HCT116 (cell line): ENCODE data around the gene NBAS. TPM values are rescaled to one million over a fixed set of nuclear protein-coding genes. Genes with fewer than 3 reads are reported as not detected.

Source experiments
- ATAC-seq: fragments of 200-7000 bp; cut with Tn5 transposase; 2 replicates; pipeline ENCODE4 v1.9.1; 2020; ENCODE audit warnings: mild to moderate bottlenecking, moderate library complexity
- BruUV-seq: library from RNA; stranded (reverse); fragments of 400-500 nt; replicated peaks from 2 replicates; lab custom pipeline; 2021; lab: Mats Ljungman, UMichigan
- CTCF ChIA-PET: fragments of 300-600 bp; sonication (Branson Sonifier 250); formaldehyde crosslinking; loops from one replicate; lab custom pipeline; 2021; ENCODE audit warnings: antibody characterized with exemption; lab: Charles Lee
- POLR2A ChIA-PET: fragments of 300-600, 350-600 bp; sonication (Branson Sonifier 250); formaldehyde crosslinking; loops from one replicate; lab custom pipeline; 2021; ENCODE audit warnings: antibody characterized with exemption; lab: Charles Lee
- RAD21 ChIA-PET, 2 experiments: fragments of 300-600 bp; sonication (Branson Sonifier 250); formaldehyde crosslinking; loops; one replicate each; lab custom pipeline; 2023; ENCODE audit warnings: low total read pairs in 2 of 2; ENCODE audit not compliant: uncharacterized antibody in 2 of 2, unreplicated experiment in 2 of 2, low non-redundant PET in 1 of 2; lab: Charles Lee
- DNase-seq: peaks from one replicate; pipeline ENCODE4 v3.0.0-alpha.2; 2010; ENCODE audit warnings: low read depth, low spot score
- H2AFZ ChIP-seq: fragments of 200-600 bp; shearing (Covaris generic), sonication (generic); 2 replicates; pipeline ENCODE4 v1.6.1; 2017; ENCODE audit warnings: low read depth, mixed run types, mixed read lengths, antibody characterized with exemption, low read length; ENCODE audit not compliant: poor library complexity, severe bottlenecking
- H3K27ac ChIP-seq: 2 replicates; pipeline ENCODE4 v1.5.1; 2012; ENCODE audit warnings: low read depth, low read length
- H3K27me3 ChIP-seq: fragments of 200-600 bp; sonication (generic); 2 replicates; pipeline ENCODE4 v1.6.1; 2016; ENCODE audit warnings: mixed run types, low read length, mixed read lengths; ENCODE audit not compliant: insufficient read depth
- H3K36me3 ChIP-seq, 2 experiments: fragments of 200-500 bp in 1 of 2; fragments of 200-600 bp in 1 of 2; sonication (Bioruptor generic) in 1 of 2; sonication (generic) in 1 of 2; 2 replicates each; pipeline versions ENCODE4 v1.5.1 to v1.6.1; 2014 to 2016; ENCODE audit warnings: low read length in 2 of 2, inconsistent platforms in 1 of 2, mixed read lengths in 1 of 2, mixed run types in 1 of 2; ENCODE audit not compliant: insufficient read depth in 2 of 2, control insufficient read depth in 1 of 2
- H3K4me1 ChIP-seq, 2 experiments: fragments of 200-600 bp in 1 of 2; sonication (generic) in 1 of 2; 2 replicates each; pipeline versions ENCODE4 v1.5.1 to v1.6.1; 2012 to 2017; ENCODE audit warnings: low read length in 2 of 2, inconsistent platforms in 1 of 2, mild to moderate bottlenecking in 1 of 2, mixed read lengths in 1 of 2, mixed run types in 1 of 2, moderate library complexity in 1 of 2; ENCODE audit not compliant: insufficient read depth in 2 of 2, control insufficient read depth in 1 of 2
- H3K4me2 ChIP-seq: fragments of 200-600 bp; sonication (generic); 2 replicates; pipeline ENCODE4 v1.6.1; 2017; ENCODE audit warnings: mixed run types, low read length, mixed read lengths
- H3K4me3 ChIP-seq, 2 experiments: fragments of 200-600 bp in 1 of 2; sonication (generic) in 1 of 2; replicated peaks in 1 of 2; 2 replicates each; pipeline ENCODE4 v1.5.1; 2011 to 2016; ENCODE audit warnings: low read length in 2 of 2, control low read depth in 1 of 2, low read depth in 1 of 2, mild to moderate bottlenecking in 1 of 2, mixed read lengths in 1 of 2, mixed run types in 1 of 2
- H3K79me2 ChIP-seq: fragments of 200-600 bp; sonication (generic); 2 replicates; pipeline ENCODE4 v1.6.1; 2017; ENCODE audit warnings: mild to moderate bottlenecking, mixed run types, low read length, moderate library complexity, mixed read lengths; ENCODE audit not compliant: insufficient read depth
- H3K9ac ChIP-seq: fragments of 200-600 bp; sonication (generic); 2 replicates; pipeline ENCODE4 v1.6.1; 2016; ENCODE audit warnings: low read length, mixed read lengths
- H3K9me2 ChIP-seq: fragments of 200-600 bp; sonication (generic), shearing (Covaris generic); 2 replicates; pipeline ENCODE4 v1.6.1; 2017; ENCODE audit warnings: mixed run types, mild to moderate bottlenecking, moderate library complexity; ENCODE audit not compliant: insufficient read depth
- H3K9me3 ChIP-seq, 2 experiments: fragments of 200-500 bp in 1 of 2; fragments of 200-600 bp in 1 of 2; sonication (Bioruptor generic) in 1 of 2; sonication (generic) in 1 of 2; 2 replicates each; pipeline ENCODE4 v1.6.1; 2014 to 2017; ENCODE audit warnings: low read length in 2 of 2, mixed read lengths in 2 of 2, inconsistent platforms in 1 of 2, low read depth in 1 of 2, mild to moderate bottlenecking in 1 of 2, mixed run types in 1 of 2, moderate library complexity in 1 of 2; ENCODE audit not compliant: control insufficient read depth in 1 of 2, insufficient read depth in 1 of 2
- H4K20me1 ChIP-seq: fragments of 200-600 bp; sonication (generic), shearing (Covaris generic); 2 replicates; pipeline ENCODE4 v1.6.1; 2017; ENCODE audit warnings: mixed run types, mild to moderate bottlenecking, moderate library complexity; ENCODE audit not compliant: insufficient read depth
- CBX3 ChIP-seq: IDR thresholded peaks from 2 replicates; pipeline ENCODE4 v1.6.1; 2012; ENCODE audit warnings: low read depth
- CEBPB ChIP-seq: IDR thresholded peaks from 2 replicates; pipeline ENCODE4 v1.6.1; 2012; ENCODE audit warnings: low read depth
- EGR1 ChIP-seq: IDR thresholded peaks from 2 replicates; pipeline ENCODE4 v1.6.1; 2012; ENCODE audit warnings: low read depth
- ELF1 ChIP-seq: IDR thresholded peaks from 2 replicates; pipeline ENCODE4 v1.6.1; 2012; ENCODE audit warnings: low read depth, borderline replicate concordance
- EZH2phosphoT487 ChIP-seq: fragments of 200-600 bp; IDR thresholded peaks from 2 replicates; pipeline ENCODE4 v1.6.1; 2018; ENCODE audit warnings: antibody characterized with exemption, borderline replicate concordance
- FOSL1 ChIP-seq: IDR thresholded peaks from 2 replicates; pipeline ENCODE4 v1.6.1; 2012; ENCODE audit warnings: low read depth
- POLR2A ChIP-seq: IDR thresholded peaks from 2 replicates; pipeline ENCODE4 v1.7.0; 2011; ENCODE audit warnings: borderline replicate concordance; ENCODE audit not compliant: insufficient read depth, insufficient read length; ENCODE audit errors: extremely low read depth
- RAD21 ChIP-seq: IDR thresholded peaks from 2 replicates; pipeline ENCODE4 v1.6.1; 2012; ENCODE audit warnings: low read depth, mild to moderate bottlenecking
- SIN3A ChIP-seq: IDR thresholded peaks from 2 replicates; pipeline ENCODE4 v1.6.1; 2012; ENCODE audit warnings: low read depth
- SRF ChIP-seq: IDR thresholded peaks from 2 replicates; pipeline ENCODE4 v1.6.1; 2012; ENCODE audit warnings: low read depth
- TCF7L2 ChIP-seq: IDR thresholded peaks from 2 replicates; pipeline ENCODE4 v1.7.0; 2011; ENCODE audit warnings: borderline replicate concordance, inconsistent platforms; ENCODE audit not compliant: insufficient read depth, insufficient read length; ENCODE audit errors: extremely low read depth
- YY1 ChIP-seq: IDR thresholded peaks from 2 replicates; pipeline ENCODE4 v1.6.1; 2011; ENCODE audit warnings: low read length, low read depth, moderate library complexity, mild to moderate bottlenecking; ENCODE audit not compliant: insufficient replicate concordance; ENCODE audit errors: extremely low read depth
- ZFX ChIP-seq: fragments of 450-650 bp; IDR thresholded peaks from 2 replicates; pipeline ENCODE4 v1.6.1; 2017
- ZNF274 ChIP-seq: fragments of 200-500 bp; sonication (Bioruptor generic); IDR thresholded peaks from 2 replicates; pipeline ENCODE4 v1.6.1; 2014; ENCODE audit warnings: mild to moderate bottlenecking, low read depth, low read length, inconsistent platforms
- intact Hi-C: fragments of 100-400 bp; cut with micrococcal nuclease; formaldehyde crosslinking; loops from 2 replicates; pipeline ENCODE4 v1.10.0; 2022
- total RNA-seq: library from RNA; stranded (reverse); gene quantifications from one replicate; pipeline ENCODE4 v1.2.1, GENCODE V29; 2021; ENCODE audit not compliant: unreplicated experiment
- TF ChIP-seq, protein P1 (sequence below), 3 experiments: fragments of 200-600 bp in 1 of 3; sonication (generic) in 1 of 3; IDR thresholded peaks in 2 of 3; conservative IDR thresholded peaks in 1 of 3; 2 replicates each; pipeline ENCODE4 v1.5.1; 2012 to 2017; ENCODE audit warnings: low read depth in 2 of 3, low read length in 2 of 3, antibody characterized with exemption in 1 of 3, borderline replicate concordance in 1 of 3, control low read depth in 1 of 3, mild to moderate bottlenecking in 1 of 3, mixed read lengths in 1 of 3, mixed run types in 1 of 3, moderate library complexity in 1 of 3; ENCODE audit not compliant: insufficient read depth in 1 of 3
- TF ChIP-seq, protein P2 (sequence below): IDR thresholded peaks from 2 replicates; pipeline ENCODE4 v1.6.1; 2012
- TF ChIP-seq, protein P3 (sequence below): IDR thresholded peaks from 2 replicates; pipeline ENCODE4 v1.6.1; 2012; ENCODE audit warnings: low read depth

Gene NBAS
- total RNA-seq, 1 experiment from 2014 or later = 32.8 TPM

DNA sequence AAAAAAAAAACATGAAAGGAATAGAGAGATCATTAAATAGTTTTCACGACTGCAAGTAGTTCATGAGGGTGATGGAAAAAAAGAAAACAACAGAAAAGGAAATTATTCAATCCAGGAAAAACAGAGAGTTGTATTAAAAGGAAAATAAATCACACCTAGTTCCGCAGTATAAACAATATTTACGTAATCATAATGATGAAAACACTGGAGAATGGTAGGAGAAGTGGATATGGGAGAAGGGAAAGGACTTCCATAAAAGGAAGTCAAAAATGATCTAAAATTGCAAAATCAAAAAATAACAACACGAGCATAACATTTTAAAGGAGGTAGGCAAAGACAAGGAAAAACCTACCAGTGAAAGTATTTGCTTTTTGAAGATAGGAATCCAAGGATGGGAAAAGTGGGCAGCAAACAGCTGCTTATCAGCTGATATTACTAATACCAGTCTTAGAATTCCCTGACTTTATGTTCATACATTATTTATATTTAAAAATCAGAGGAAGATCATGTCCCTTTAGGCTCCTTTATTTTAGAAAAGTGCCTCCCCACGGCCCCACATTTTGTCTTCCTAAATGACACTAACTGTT is 160.8 kb downstream of the NBAS start:
- no peak overlapping the region for H3K9ac ChIP-seq
- ATAC-seq (no peak), DNase-seq (no peak)
- no peaks in the 10 kb centered on the region for H3K27me3 ChIP-seq
- no peaks in the 10 kb centered on the region for H3K9me3 ChIP-seq
- RAD21 ChIA-PET = no interaction called here
- no peak overlapping the region for H2AFZ ChIP-seq
- CTCF ChIA-PET = no interaction called here
- BruUV-seq = no TSS peak
- H3K4me2 ChIP-seq = no peak overlapping the region
- no peak for TF ChIP-seq EZH2phosphoT487
- no peak for TF ChIP-seq RAD21
- no peak for TF ChIP-seq ELF1
- TF ChIP-seq YY1 = no peak
- H3K9me2 ChIP-seq = no peaks in the 10 kb centered on the region
- H3K4me3 ChIP-seq = no peak overlapping the region
- H3K36me3 ChIP-seq = no peaks in the 10 kb centered on the region
- POLR2A ChIA-PET = no interaction called here
- H4K20me1 ChIP-seq = no peaks in the 10 kb centered on the region
- intact Hi-C loops = no loop called here
- no peak overlapping the region for H3K27ac ChIP-seq
- no peaks in the 10 kb centered on the region for H3K4me1 ChIP-seq
- H3K79me2 ChIP-seq = no peaks in the 10 kb centered on the region

DNA sequence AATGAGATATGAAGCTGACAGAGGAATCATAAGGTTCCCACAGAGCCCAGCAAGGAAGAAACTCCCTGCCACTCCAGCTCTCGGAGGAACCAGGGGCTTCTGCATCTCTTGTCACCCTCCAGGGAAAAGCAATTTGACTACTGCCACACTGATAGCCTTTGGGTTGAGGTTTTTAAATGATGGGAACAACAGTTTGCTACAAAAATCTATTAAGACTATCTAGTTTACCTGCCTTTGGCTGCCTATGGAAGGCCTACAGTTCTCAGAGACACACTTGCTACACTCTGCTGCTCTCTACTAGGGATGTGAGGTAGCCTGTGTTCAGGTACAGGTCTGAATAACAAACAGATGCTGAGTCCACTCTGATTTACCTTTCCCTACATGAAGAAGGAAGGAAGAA is 161.9 kb downstream of the NBAS start:
- POLR2A ChIA-PET = no interaction called here
- RAD21 ChIA-PET = no interaction called here
- BruUV-seq = no TSS peak
- no peaks in the 10 kb centered on the region for H3K79me2 ChIP-seq
- H3K9me3 ChIP-seq = no peaks in the 10 kb centered on the region
- no peak for DNase-seq
- H3K9ac ChIP-seq = no peak overlapping the region
- no peak overlapping the region for H3K4me2 ChIP-seq
- CTCF ChIA-PET = no interaction called here
- no peak overlapping the region for H2AFZ ChIP-seq
- no peaks in the 10 kb centered on the region for H3K36me3 ChIP-seq
- no peaks in the 10 kb centered on the region for H4K20me1 ChIP-seq
- intact Hi-C loops = no loop called here
- no peaks in the 10 kb centered on the region for H3K4me1 ChIP-seq
- H3K27me3 ChIP-seq = no peaks in the 10 kb centered on the region
- H3K27ac ChIP-seq = no peak overlapping the region
- no peak overlapping the region for H3K4me3 ChIP-seq
- no peaks in the 10 kb centered on the region for H3K9me2 ChIP-seq
- ATAC-seq = no peak
- TF ChIP-seq ZFX (no peak), TCF7L2 (no peak), ZNF274 (no peak), SIN3A (no peak), CEBPB (no peak), POLR2A (no peak), EZH2phosphoT487 (no peak), FOSL1 (no peak), EGR1 (no peak), SRF (no peak), CBX3 (no peak)
- TF ChIP-seq, protein P1, sequence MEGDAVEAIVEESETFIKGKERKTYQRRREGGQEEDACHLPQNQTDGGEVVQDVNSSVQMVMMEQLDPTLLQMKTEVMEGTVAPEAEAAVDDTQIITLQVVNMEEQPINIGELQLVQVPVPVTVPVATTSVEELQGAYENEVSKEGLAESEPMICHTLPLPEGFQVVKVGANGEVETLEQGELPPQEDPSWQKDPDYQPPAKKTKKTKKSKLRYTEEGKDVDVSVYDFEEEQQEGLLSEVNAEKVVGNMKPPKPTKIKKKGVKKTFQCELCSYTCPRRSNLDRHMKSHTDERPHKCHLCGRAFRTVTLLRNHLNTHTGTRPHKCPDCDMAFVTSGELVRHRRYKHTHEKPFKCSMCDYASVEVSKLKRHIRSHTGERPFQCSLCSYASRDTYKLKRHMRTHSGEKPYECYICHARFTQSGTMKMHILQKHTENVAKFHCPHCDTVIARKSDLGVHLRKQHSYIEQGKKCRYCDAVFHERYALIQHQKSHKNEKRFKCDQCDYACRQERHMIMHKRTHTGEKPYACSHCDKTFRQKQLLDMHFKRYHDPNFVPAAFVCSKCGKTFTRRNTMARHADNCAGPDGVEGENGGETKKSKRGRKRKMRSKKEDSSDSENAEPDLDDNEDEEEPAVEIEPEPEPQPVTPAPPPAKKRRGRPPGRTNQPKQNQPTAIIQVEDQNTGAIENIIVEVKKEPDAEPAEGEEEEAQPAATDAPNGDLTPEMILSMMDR (IDR thresholded peaks at IDR 0.05 in 2 of 3, conservative IDR thresholded peaks at IDR 0.05 in 1 of 3; ENCODE audit: borderline replicate concordance in 1 of 3, insufficient read depth in 1 of 3, low read depth in 2 of 3, low read length in 2 of 3) = no peak
- TF ChIP-seq, protein P2, sequence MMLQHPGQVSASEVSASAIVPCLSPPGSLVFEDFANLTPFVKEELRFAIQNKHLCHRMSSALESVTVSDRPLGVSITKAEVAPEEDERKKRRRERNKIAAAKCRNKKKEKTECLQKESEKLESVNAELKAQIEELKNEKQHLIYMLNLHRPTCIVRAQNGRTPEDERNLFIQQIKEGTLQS = no peak
- TF ChIP-seq, protein P3, sequence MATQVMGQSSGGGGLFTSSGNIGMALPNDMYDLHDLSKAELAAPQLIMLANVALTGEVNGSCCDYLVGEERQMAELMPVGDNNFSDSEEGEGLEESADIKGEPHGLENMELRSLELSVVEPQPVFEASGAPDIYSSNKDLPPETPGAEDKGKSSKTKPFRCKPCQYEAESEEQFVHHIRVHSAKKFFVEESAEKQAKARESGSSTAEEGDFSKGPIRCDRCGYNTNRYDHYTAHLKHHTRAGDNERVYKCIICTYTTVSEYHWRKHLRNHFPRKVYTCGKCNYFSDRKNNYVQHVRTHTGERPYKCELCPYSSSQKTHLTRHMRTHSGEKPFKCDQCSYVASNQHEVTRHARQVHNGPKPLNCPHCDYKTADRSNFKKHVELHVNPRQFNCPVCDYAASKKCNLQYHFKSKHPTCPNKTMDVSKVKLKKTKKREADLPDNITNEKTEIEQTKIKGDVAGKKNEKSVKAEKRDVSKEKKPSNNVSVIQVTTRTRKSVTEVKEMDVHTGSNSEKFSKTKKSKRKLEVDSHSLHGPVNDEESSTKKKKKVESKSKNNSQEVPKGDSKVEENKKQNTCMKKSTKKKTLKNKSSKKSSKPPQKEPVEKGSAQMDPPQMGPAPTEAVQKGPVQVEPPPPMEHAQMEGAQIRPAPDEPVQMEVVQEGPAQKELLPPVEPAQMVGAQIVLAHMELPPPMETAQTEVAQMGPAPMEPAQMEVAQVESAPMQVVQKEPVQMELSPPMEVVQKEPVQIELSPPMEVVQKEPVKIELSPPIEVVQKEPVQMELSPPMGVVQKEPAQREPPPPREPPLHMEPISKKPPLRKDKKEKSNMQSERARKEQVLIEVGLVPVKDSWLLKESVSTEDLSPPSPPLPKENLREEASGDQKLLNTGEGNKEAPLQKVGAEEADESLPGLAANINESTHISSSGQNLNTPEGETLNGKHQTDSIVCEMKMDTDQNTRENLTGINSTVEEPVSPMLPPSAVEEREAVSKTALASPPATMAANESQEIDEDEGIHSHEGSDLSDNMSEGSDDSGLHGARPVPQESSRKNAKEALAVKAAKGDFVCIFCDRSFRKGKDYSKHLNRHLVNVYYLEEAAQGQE = no peak
